H1 (cell line): ENCODE measurements around the gene OTUD3. TPM values are rescaled to one million over a fixed set of nuclear protein-coding genes. Genes with fewer than 3 reads are reported as not detected.

Experiments used
- CEBPB ChIP-seq: IDR thresholded peaks from 2 replicates; pipeline ENCODE4 v1.6.1; 2012; ENCODE audit warnings: low read depth, low read length
- TCF12 ChIP-seq: IDR thresholded peaks from 2 replicates; pipeline ENCODE4 v1.6.1; 2011; ENCODE audit warnings: low read depth, mild to moderate bottlenecking, low read length
- polyA plus RNA-seq, 7 experiments: library from polyadenylated mRNA; depleted of rRNA in 3 of 7; stranded (reverse) in 5 of 7; unstranded in 2 of 7; fragments of >200 nt in 5 of 7; fragments of 200-250 nt in 2 of 7; gene quantifications; 1 replicate in 5 of 7; 2 replicates in 1 of 7; 4 replicates in 1 of 7; pipeline versions ENCODE4 v1.2.1 to v1.2.3, GENCODE V29; 2011 to 2013; ENCODE audit warnings: missing spikeins in 2 of 7, mixed read lengths in 2 of 7
- total RNA-seq: library from RNA; stranded (reverse); fragmentation: NEBNext Ultra II Directional; extraction: Animal tissue kit (Norgen Biotek cat#: 25700); gene quantifications from 2 replicates; pipeline ENCODE4 v1.2.1, GENCODE V29; 2021

Gene OTUD3
- total and polyA plus RNA-seq, 2 of the 8 experiments (the other 6 are each of a cell fraction or from before 2014, with no cell fraction given), result 6.3 to 11.9 TPM

DNA sequence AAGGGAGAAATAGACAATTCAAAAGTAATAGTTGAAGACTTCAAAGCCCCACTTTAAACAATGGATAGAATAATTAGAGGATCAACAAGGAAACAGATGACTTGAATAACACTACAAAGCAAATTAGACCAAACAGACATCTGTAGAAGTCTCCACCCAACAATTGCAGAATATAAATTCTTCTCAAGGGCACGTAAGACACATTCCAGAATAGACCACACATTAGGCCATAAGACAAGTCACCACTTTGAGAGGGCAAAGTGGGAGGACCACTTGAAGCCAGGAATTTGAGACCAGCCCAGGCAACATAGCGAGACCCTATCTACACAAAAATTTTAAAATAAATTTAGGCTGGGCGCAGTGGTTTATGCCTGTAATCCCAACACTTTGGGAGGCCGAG, 46.6 kb upstream of the OTUD3 start (continued):
- TF ChIP-seq CEBPB (no peak), TCF12 (no peak)
- TF ChIP-seq, all 59 proteins: peak for 0
